GM12878 (cell line): ENCODE results near the gene ARL6IP5. TPM values are rescaled to one million over a fixed set of nuclear protein-coding genes. Genes with fewer than 3 reads are reported as not detected.

Source experiments
- ATAC-seq: fragments of 200-7000 bp; cut with Tn5 transposase; 3 replicates; pipeline ENCODE4 v1.9.1; 2020; ENCODE audit warnings: mild to moderate bottlenecking, moderate library complexity
- BruUV-seq: library from RNA; stranded (reverse); fragments of 400-500 nt; replicated peaks from 2 replicates; lab custom pipeline; 2021; lab: Mats Ljungman, UMichigan
- CTCF ChIA-PET: fragments of 300-600 bp; sonication (Branson Sonifier 250); formaldehyde crosslinking; extraction: SDS; loops from one replicate; lab custom pipeline; 2021; ENCODE audit warnings: inconsistent platforms; lab: Yijun Ruan, JAX
- POLR2A ChIA-PET: fragments of 350-600 bp; formaldehyde crosslinking; extraction: SDS; loops from one replicate; lab custom pipeline; 2021; ENCODE audit warnings: inconsistent platforms; lab: Charles Lee
- RAD21 ChIA-PET: fragments of 300-600 bp; sonication (Branson Sonifier 250); formaldehyde crosslinking; loops from one replicate; lab custom pipeline; 2023; ENCODE audit warnings: antibody characterized with exemption; ENCODE audit not compliant: unreplicated experiment; lab: Charles Lee
- SMC1A ChIA-PET: fragments of 300-600 bp; sonication (Branson Sonifier 250); formaldehyde crosslinking; loops from one replicate; lab custom pipeline; 2023; ENCODE audit not compliant: unreplicated experiment, uncharacterized antibody; lab: Charles Lee
- DNase-seq: peaks from one replicate; pipeline ENCODE4 v3.0.0-alpha.2; 2011; ENCODE audit warnings: low read depth, low spot score
- FAIRE-seq: peaks from 3 replicates; lab custom pipeline; 2011; peaks lifted over from hg19 to GRCh38; lab: Jason Lieb, UNC
- H2AFZ ChIP-seq: 2 replicates; pipeline ENCODE4 v1.6.0; 2011; ENCODE audit warnings: low read depth, low read length, control low read depth; ENCODE audit not compliant: control insufficient read depth
- H3K27ac ChIP-seq: 2 replicates; pipeline ENCODE4 v1.5.1; 2011; ENCODE audit warnings: control low read depth; ENCODE audit not compliant: control insufficient read depth, insufficient read depth
- H3K27me3 ChIP-seq, 2 experiments: replicated peaks in 1 of 2; 2 replicates each; pipeline versions ENCODE4 v1.6.0 to v1.6.1; 2011; ENCODE audit warnings: low read length in 1 of 2; ENCODE audit not compliant: control insufficient read depth in 2 of 2, insufficient read depth in 2 of 2
- H3K36me3 ChIP-seq, 2 experiments: 2 replicates each; pipeline ENCODE4 v1.5.1; 2011; ENCODE audit warnings: low read length in 1 of 2; ENCODE audit not compliant: control insufficient read depth in 2 of 2, insufficient read depth in 2 of 2
- H3K4me1 ChIP-seq: 2 replicates; pipeline ENCODE4 v1.6.1; 2011; ENCODE audit warnings: mild to moderate bottlenecking, low read length, moderate library complexity, mixed read lengths; ENCODE audit not compliant: control insufficient read depth, insufficient read depth
- H3K4me2 ChIP-seq: 2 replicates; pipeline ENCODE4 v1.6.0; 2011; ENCODE audit warnings: control low read depth; ENCODE audit not compliant: control insufficient read depth, insufficient read depth
- H3K4me3 ChIP-seq: fragments of 200-600 bp; sonication (generic); 2 replicates; pipeline ENCODE4 v1.5.1; 2016
- H3K79me2 ChIP-seq: 2 replicates; pipeline ENCODE4 v1.6.0; 2011; ENCODE audit warnings: low read length; ENCODE audit not compliant: control insufficient read depth, insufficient read depth
- H3K9ac ChIP-seq: 2 replicates; pipeline ENCODE4 v1.8.0; 2011; ENCODE audit warnings: low read length, control low read depth, mixed read lengths; ENCODE audit not compliant: control insufficient read depth, insufficient read depth
- H3K9me3 ChIP-seq: replicated peaks from 3 replicates; pipeline ENCODE4 v1.5.1; 2011; ENCODE audit warnings: mild to moderate bottlenecking, low read length; ENCODE audit not compliant: control insufficient read depth, insufficient read depth
- H4K20me1 ChIP-seq: 2 replicates; pipeline ENCODE4 v1.6.0; 2011; ENCODE audit not compliant: control insufficient read depth, insufficient read depth
- CBX3 ChIP-seq: fragments of 200-600 bp; sonication (generic); IDR thresholded peaks from 2 replicates; pipeline ENCODE4 v1.6.1; 2016; ENCODE audit warnings: low read depth, borderline replicate concordance
- CEBPB ChIP-seq, 2 experiments: fragments of 150-350 bp in 1 of 2; IDR thresholded peaks; 2 replicates each; pipeline ENCODE4 v1.6.1; 2012 to 2014; ENCODE audit warnings: low read depth in 2 of 2, low read length in 2 of 2, borderline replicate concordance in 1 of 2, inconsistent platforms in 1 of 2
- FOS ChIP-seq: IDR thresholded peaks from 3 replicates; pipeline ENCODE4 v1.6.1; 2011; ENCODE audit warnings: borderline replicate concordance; ENCODE audit not compliant: insufficient read length; ENCODE audit errors: extremely low read depth
- MXI1 ChIP-seq: fragments of 150-350 bp; IDR thresholded peaks from 2 replicates; pipeline ENCODE4 v1.6.1; 2011; ENCODE audit warnings: low read depth, mild to moderate bottlenecking, inconsistent platforms, low read length, improper control_type of control experiment
- MYC ChIP-seq: IDR thresholded peaks from 2 replicates; pipeline ENCODE4 v1.6.1; 2011; ENCODE audit warnings: mild to moderate bottlenecking, low read length, moderate library complexity, inconsistent platforms; ENCODE audit not compliant: insufficient read depth, insufficient replicate concordance, insufficient read length, severe bottlenecking
- NFYB ChIP-seq: IDR thresholded peaks from 2 replicates; pipeline ENCODE4 v1.6.1; 2011; ENCODE audit warnings: low read depth, mild to moderate bottlenecking, low read length, improper control_type of control experiment, moderate library complexity; ENCODE audit not compliant: insufficient read depth
- PRDM15 ChIP-seq: fragments of 450-650 bp; formaldehyde crosslinking; IDR thresholded peaks from 2 replicates; pipeline ENCODE4 v1.4.0; 2020; ENCODE audit warnings: mild to moderate bottlenecking, moderate library complexity
- SREBF1 ChIP-seq: IDR thresholded peaks from 2 replicates; pipeline ENCODE4 v1.6.1; 2012; ENCODE audit warnings: mild to moderate bottlenecking, low read length
- SREBF2 ChIP-seq: IDR thresholded peaks from 2 replicates; pipeline ENCODE4 v1.6.1; 2012; ENCODE audit warnings: mild to moderate bottlenecking, low read length
- SRF ChIP-seq, 2 experiments: IDR thresholded peaks; 2 replicates each; pipeline ENCODE4 v1.6.1; 2011; ENCODE audit warnings: low read depth in 2 of 2, low read length in 2 of 2, mild to moderate bottlenecking in 1 of 2, moderate library complexity in 1 of 2
- YBX1 ChIP-seq: fragments of 450-650 bp; IDR thresholded peaks from 2 replicates; pipeline ENCODE4 v1.6.1; 2016; ENCODE audit warnings: antibody characterized with exemption
- WGBS: methylation state at CpG from one replicate; pipeline ENCODE4 v1.1.6; 2016; ENCODE audit warnings: low lambda C conversion rate; ENCODE audit not compliant: insufficient replicate concordance, insufficient coverage; ENCODE audit errors: missing lambda C conversion rate; 5-methylcytosine and 5-hydroxymethylcytosine counted together
- in situ Hi-C: fragments of 300-500 bp; cut with MboI; formaldehyde crosslinking; loops from 9 replicates; pipeline ENCODE4 v1.14.3; 2018; ENCODE audit warnings: mixed read lengths
- intact Hi-C: fragments of 100-400 bp; cut with micrococcal nuclease; formaldehyde crosslinking; loops from one replicate; pipeline ENCODE4 v1.14.2; 2022; ENCODE audit not compliant: unreplicated experiment
- polyA plus RNA-seq, 11 experiments: library from polyadenylated mRNA; depleted of rRNA in 4 of 11; unstranded in 6 of 11; stranded (reverse) in 5 of 11; fragments of >200 nt; fragmentation: Nextera tagmentation in 4 of 11; fragmentation: Illumina TruSeq in 1 of 11; extraction: Ambion mirVana in 4 of 11; extraction: Trizol in 1 of 11; gene quantifications; 1 replicate in 1 of 11; 2 replicates in 10 of 11; pipeline versions ENCODE4 v1.2.1 to v1.2.3, GENCODE V29; 2011 to 2016; ENCODE audit warnings: inconsistent platforms in 2 of 11, missing spikeins in 2 of 11, low read depth in 1 of 11
- total RNA-seq, 4 experiments: library from RNA; depleted of rRNA in 3 of 4; stranded (reverse); fragments of >200 nt in 3 of 4; fragmentation: Illumina TruSeq in 1 of 4; extraction: Trizol in 1 of 4; gene quantifications; 2 replicates each; pipeline versions ENCODE4 v1.2.1 to v1.2.3, GENCODE V29; 2013 to 2021
- TF ChIP-seq, protein P1 (sequence below): fragments of 450-650 bp; IDR thresholded peaks from 2 replicates; pipeline ENCODE4 v1.6.1; 2017; ENCODE audit warnings: mild to moderate bottlenecking, moderate library complexity

ARL6IP5 gene
- total and polyA plus RNA-seq, 10 of the 15 experiments (the other 5 are each of a cell fraction or from before 2014, with no cell fraction given) = 78.2 to 310 (median 148) TPM

GRCh38 chr3:69104586-69104985 is 19.8 kb downstream of the ARL6IP5 start (continued):
- no peak for TF ChIP-seq YBX1

DNA sequence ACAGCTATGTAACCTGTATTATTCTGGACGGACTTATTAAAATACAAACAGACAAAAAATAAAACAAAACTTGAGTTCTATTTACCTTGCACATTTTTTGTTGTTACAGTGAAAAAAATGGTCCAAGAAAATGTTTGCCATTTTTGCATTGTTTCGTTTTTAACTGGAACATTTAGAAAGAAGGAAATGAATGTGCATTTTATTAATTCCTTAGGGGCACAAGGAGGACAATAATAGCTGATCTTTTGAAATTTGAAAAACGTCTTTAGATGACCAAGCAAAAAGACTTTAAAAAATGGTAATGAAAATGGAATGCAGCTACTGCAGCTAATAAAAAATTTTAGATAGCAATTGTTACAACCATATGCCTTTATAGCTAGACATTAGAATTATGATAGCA is 20.6 kb downstream of the ARL6IP5 start:
- CTCF ChIA-PET = interaction anchor here (0.9 to 3.4 kb wide), 8 partner anchors 11 to 305 kb away, joined by 3 to 21 read pairs (median 4); partner anchors contain the start of gene ARL6IP5
- RAD21 ChIA-PET = interaction anchor here (0.6 to 4.4 kb wide), 6 partner anchors 14 to 203 kb away, joined by 3 to 20 read pairs (median 3); partner anchors contain the start of gene TMF1
- Histone ChIP-seq H3K79me2 (no peaks in the 10 kb centered on the region; the same call in 1 of the 2 replicates), H3K4me1 (no peaks in the 10 kb centered on the region), H3K27me3 (no peaks in the 10 kb centered on the region), H3K27ac (no peak overlapping the region), H3K9ac (no peak overlapping the region), H2AFZ (no peak overlapping the region), H3K4me3 (no peak overlapping the region), H3K9me3 (no peaks in the 10 kb centered on the region), H4K20me1 (peaks cover 4% of the 10 kb centered on the region; the same call in 1 of the 2 replicates), H3K4me2 (no peak overlapping the region), H3K36me3 (peaks cover 4 to 27% of the 10 kb centered on the region in 2 experiments)
- intact Hi-C loops (no loop called here), in situ Hi-C loops (no loop called here)
- DNase-seq = no peak
- no peak for ATAC-seq
- 40% methylated on average over 3 of the region's 3 CpGs for WGBS
- SMC1A ChIA-PET = interaction anchor here (1.1 to 3.4 kb wide), 8 partner anchors 9 to 131 kb away, joined by 3 to 14 read pairs (median 4); partner anchors contain the start of genes LMOD3 and TMF1
- BruUV-seq = no TSS peak
- POLR2A ChIA-PET = no interaction called here
- FAIRE-seq = no peak
- TF ChIP-seq CBX3 (no peak), MXI1 (no peak), CEBPB (IDR thresholded peaks at IDR 0.05; ENCODE audit: borderline replicate concordance in 1 of 2, low read depth in 2 of 2, low read length in 2 of 2) (no peak), SREBF1 (no peak), FOS (no peak), MYC (no peak), SREBF2 (no peak), PRDM15 (CRISPR knock-in tag) (no peak), NFYB (no peak), YBX1 (no peak), SRF (IDR thresholded peaks at IDR 0.05; ENCODE audit: low read depth in 2 of 2, low read length in 2 of 2) (no peak)
- TF ChIP-seq, protein P1, sequence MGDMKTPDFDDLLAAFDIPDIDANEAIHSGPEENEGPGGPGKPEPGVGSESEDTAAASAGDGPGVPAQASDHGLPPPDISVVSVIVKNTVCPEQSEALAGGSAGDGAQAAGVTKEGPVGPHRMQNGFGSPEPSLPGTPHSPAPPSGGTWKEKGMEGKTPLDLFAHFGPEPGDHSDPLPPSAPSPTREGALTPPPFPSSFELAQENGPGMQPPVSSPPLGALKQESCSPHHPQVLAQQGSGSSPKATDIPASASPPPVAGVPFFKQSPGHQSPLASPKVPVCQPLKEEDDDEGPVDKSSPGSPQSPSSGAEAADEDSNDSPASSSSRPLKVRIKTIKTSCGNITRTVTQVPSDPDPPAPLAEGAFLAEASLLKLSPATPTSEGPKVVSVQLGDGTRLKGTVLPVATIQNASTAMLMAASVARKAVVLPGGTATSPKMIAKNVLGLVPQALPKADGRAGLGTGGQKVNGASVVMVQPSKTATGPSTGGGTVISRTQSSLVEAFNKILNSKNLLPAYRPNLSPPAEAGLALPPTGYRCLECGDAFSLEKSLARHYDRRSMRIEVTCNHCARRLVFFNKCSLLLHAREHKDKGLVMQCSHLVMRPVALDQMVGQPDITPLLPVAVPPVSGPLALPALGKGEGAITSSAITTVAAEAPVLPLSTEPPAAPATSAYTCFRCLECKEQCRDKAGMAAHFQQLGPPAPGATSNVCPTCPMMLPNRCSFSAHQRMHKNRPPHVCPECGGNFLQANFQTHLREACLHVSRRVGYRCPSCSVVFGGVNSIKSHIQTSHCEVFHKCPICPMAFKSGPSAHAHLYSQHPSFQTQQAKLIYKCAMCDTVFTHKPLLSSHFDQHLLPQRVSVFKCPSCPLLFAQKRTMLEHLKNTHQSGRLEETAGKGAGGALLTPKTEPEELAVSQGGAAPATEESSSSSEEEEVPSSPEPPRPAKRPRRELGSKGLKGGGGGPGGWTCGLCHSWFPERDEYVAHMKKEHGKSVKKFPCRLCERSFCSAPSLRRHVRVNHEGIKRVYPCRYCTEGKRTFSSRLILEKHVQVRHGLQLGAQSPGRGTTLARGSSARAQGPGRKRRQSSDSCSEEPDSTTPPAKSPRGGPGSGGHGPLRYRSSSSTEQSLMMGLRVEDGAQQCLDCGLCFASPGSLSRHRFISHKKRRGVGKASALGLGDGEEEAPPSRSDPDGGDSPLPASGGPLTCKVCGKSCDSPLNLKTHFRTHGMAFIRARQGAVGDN = no peak
